GM04504 (cell line): ENCODE data around the gene OR13C8.

Source experiments
- DNase-seq: peaks from one replicate; pipeline ENCODE4 v3.0.0-alpha.2; 2012; ENCODE audit warnings: low read depth

The OR13C8 gene

GRCh38 chr9:104617418-104617817, 48.5 kb downstream of the OR13C8 start:
- DNase-seq = no peak

- DNase-seq = no peak
These were observed 49.1 kb downstream of the OR13C8 start, which contains the start of gene OR13C9 for GRCh38 chr9:104618104-104618503. Gene OR13C9 (minus strand): TSS chr9:104618204. CDS start chr9:104618204, 0 bp downstream.
